SU-DHL-6 (cell line): Measurements from ENCODE around the gene RPP14.

Experiments
- CTCF ChIP-seq: fragments of 200-600 bp; sonication (generic); IDR thresholded peaks from one replicate; pipeline ENCODE4 v1.5.1; 2017; ENCODE audit warnings: antibody characterized with exemption, mild to moderate bottlenecking, low read length, moderate library complexity; ENCODE audit not compliant: insufficient read depth, poor library complexity, severe bottlenecking
- EZH2phosphoT487 ChIP-seq: fragments of 200-600 bp; sonication (generic), shearing (Covaris generic); conservative IDR thresholded peaks from 2 replicates; pipeline ENCODE4 v1.6.1; 2018; ENCODE audit warnings: mild to moderate bottlenecking, antibody characterized with exemption, low read length, moderate library complexity, mixed read lengths

GRCh38 chr3:58281069-58281468, 25.0 kb upstream of the RPP14 start:
- TF ChIP-seq CTCF (no peak), EZH2phosphoT487 (no peak)
